ENCODE measurements around the gene SMIM29. TPM values are rescaled to one million over a fixed set of nuclear protein-coding genes. Genes with fewer than 3 reads are reported as not detected.

The SMIM29 gene
- total and polyA plus RNA-seq, 10 of the 15 experiments (the other 5 are each of a cell fraction or from before 2014, with no cell fraction given): 7.1 to 30.0 (median 16.2) TPM

GRCh38 chr6:34277763-34278112, 28.9 kb upstream of the SMIM29 start:
- Histone ChIP-seq H3K4me1 (ENCODE audit: control insufficient read depth, insufficient read depth, low read length) (peaks cover 7% of the 10 kb centered on the region), H3K9ac (ENCODE audit: control insufficient read depth, insufficient read depth, low read length) (no peak overlapping the region), H3K79me2 (ENCODE audit: control insufficient read depth, insufficient read depth, low read length) (no peaks in the 10 kb centered on the region), H3K4me3 (no peak overlapping the region), H3K27me3 (replicated peaks in 1 of 2; ENCODE audit: control insufficient read depth in 2 of 2, insufficient read depth in 2 of 2, low read length in 1 of 2) (no peaks in the 10 kb centered on the region), H3K9me3 (replicated peaks; ENCODE audit: control insufficient read depth, insufficient read depth, low read length) (no peaks in the 10 kb centered on the region), H2AFZ (ENCODE audit: control insufficient read depth, low read depth, low read length) (no peak overlapping the region), H3K4me2 (ENCODE audit: control insufficient read depth, insufficient read depth) (no peak overlapping the region), H4K20me1 (ENCODE audit: control insufficient read depth, insufficient read depth) (no peaks in the 10 kb centered on the region), H3K27ac (ENCODE audit: control insufficient read depth, insufficient read depth) (no peak overlapping the region), H3K36me3 (ENCODE audit: control insufficient read depth in 2 of 2, insufficient read depth in 2 of 2, low read length in 1 of 2) (peaks cover 0 to 10% of the 10 kb centered on the region in 2 experiments; a peak in 3 of 4 replicates)
- ChIA-PET RAD21 (ENCODE audit: unreplicated experiment) (interaction anchor here (0.6 to 1.2 kb wide), 2 partner anchors 28 to 65 kb away, joined by 3 to 5 read pairs; partner anchors contain the start of gene SMIM29), SMC1A (ENCODE audit: uncharacterized antibody, unreplicated experiment) (interaction anchor here (1.6 kb wide), 1 partner anchor 170 kb away, joined by 3 read pairs; no protein-coding TSS in a partner anchor), CTCF (no interaction called here), POLR2A (no interaction called here)
- BruUV-seq (replicated peaks): no TSS peak
- 87% methylated on average over 4 of the region's 4 CpGs for WGBS (ENCODE audit: insufficient coverage, insufficient replicate concordance, low lambda C conversion rate, missing lambda C conversion rate)
- in situ Hi-C loops (cut with MboI): no loop called here
- DNase-seq (ENCODE audit: low read depth, low spot score) (no peak), ATAC-seq (no peak), FAIRE-seq (no peak)
- TF ChIP-seq FOXK2 (IDR thresholded peaks at IDR 0.05): no peak
- TF ChIP-seq FOS (IDR thresholded peaks at IDR 0.05; ENCODE audit: borderline replicate concordance, extremely low read depth, insufficient read length): no peak
- TF ChIP-seq JUND (IDR thresholded peaks at IDR 0.05; ENCODE audit: low read depth, low read length): no peak
- TF ChIP-seq IRF5 (IDR thresholded peaks at IDR 0.05; ENCODE audit: borderline replicate concordance): no peak
- TF ChIP-seq ZNF207 (IDR thresholded peaks at IDR 0.05; ENCODE audit: borderline replicate concordance): no peak
- no peak for TF ChIP-seq RELA (IDR thresholded peaks at IDR 0.05; ENCODE audit: borderline replicate concordance, partially characterized antibody)
- TF ChIP-seq ZBTB4 (CRISPR knock-in tag; IDR thresholded peaks at IDR 0.05): no peak
- no peak for TF ChIP-seq BACH1 (IDR thresholded peaks at IDR 0.05; ENCODE audit: borderline replicate concordance)
- no peak for TF ChIP-seq STAT1 (conservative IDR thresholded peaks at IDR 0.05)
- TF ChIP-seq ATF3 (IDR thresholded peaks at IDR 0.05; ENCODE audit: borderline replicate concordance, extremely low read depth, low read depth, low read length): no peak
- TF ChIP-seq ATF2 (IDR thresholded peaks at IDR 0.05; ENCODE audit: low read length): no peak
- no peak for TF ChIP-seq CBX3 (IDR thresholded peaks at IDR 0.05; ENCODE audit: borderline replicate concordance, low read depth)
- intact Hi-C loops (cut with micrococcal nuclease; ENCODE audit: unreplicated experiment): no loop called here
